NT2/D1 (cell line): ENCODE measurements around the gene THBS2.

Experiments
- SUZ12 ChIP-seq: IDR thresholded peaks from 2 replicates; pipeline ENCODE4 v1.6.1; 2011; ENCODE audit not compliant: insufficient read length, insufficient read depth; ENCODE audit errors: extremely low read depth
- YY1 ChIP-seq: IDR thresholded peaks from 2 replicates; pipeline ENCODE4 v1.6.1; 2011; ENCODE audit not compliant: insufficient read length, insufficient read depth
- ZNF274 ChIP-seq: IDR thresholded peaks from 2 replicates; pipeline ENCODE4 v1.6.1; 2011; ENCODE audit warnings: mild to moderate bottlenecking, low read depth, low read length

DNA sequence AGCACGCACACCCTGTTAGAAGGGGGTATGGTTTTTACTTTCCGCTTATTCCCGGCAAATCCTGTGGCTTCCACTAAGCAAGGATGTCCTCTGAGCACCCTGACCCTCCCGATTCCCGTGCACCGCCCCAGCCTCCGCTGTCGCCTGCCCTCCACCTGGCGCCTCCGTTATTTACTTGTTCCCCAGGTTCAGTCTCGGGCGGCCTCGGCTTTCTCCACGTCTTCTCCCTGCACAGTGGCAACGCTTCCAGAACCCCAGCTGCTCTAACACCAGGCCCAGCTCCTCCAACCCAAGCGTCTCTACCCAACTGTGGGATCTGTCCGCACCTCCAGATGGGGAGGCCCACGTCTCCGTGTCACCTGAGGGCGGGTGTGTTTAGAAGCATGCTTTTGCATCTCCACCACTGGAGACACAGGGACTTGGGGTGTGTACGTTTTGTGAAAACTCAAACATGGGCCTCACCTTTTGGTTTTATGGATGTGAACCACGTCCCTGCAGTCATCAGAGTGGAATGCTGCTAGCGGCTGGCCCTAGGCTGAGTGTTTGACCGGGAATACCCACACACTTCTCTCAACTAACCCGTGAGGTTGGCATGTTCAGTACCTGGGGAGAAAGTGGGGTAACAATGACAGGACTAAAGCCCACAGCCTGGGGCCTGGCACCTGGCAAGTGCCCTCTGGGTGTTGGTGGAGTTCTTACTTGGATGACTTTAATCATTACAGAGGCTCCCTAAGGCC, 79.9 kb downstream of the THBS2 start:
- TF ChIP-seq ZNF274 (no peak), YY1 (no peak), SUZ12 (no peak)
